H1 (cell line): ENCODE measurements around the gene OLFM1. TPM values are rescaled to one million over a fixed set of nuclear protein-coding genes. Genes with fewer than 3 reads are reported as not detected.

Source experiments
- EP300 ChIP-seq, 2 experiments: IDR thresholded peaks; 1 replicate in 1 of 2; 2 replicates in 1 of 2; pipeline ENCODE4 v1.6.1; 2011 to 2012; ENCODE audit warnings: low read depth in 2 of 2, low read length in 2 of 2, mild to moderate bottlenecking in 2 of 2, borderline replicate concordance in 1 of 2, inconsistent platforms in 1 of 2, moderate library complexity in 1 of 2
- PHF8 ChIP-seq: fragments of 200-600 bp; sonication (generic); conservative IDR thresholded peaks from 2 replicates; pipeline ENCODE4 v1.7.1; 2012; ENCODE audit warnings: low read depth, mild to moderate bottlenecking, inconsistent platforms, low read length, moderate library complexity
- TEAD4 ChIP-seq: IDR thresholded peaks from 2 replicates; pipeline ENCODE4 v1.6.1; 2012; ENCODE audit warnings: low read depth, low read length, inconsistent platforms, mixed read lengths
- polyA plus RNA-seq, 7 experiments: library from polyadenylated mRNA; depleted of rRNA in 3 of 7; stranded (reverse) in 5 of 7; unstranded in 2 of 7; fragments of >200 nt in 5 of 7; fragments of 200-250 nt in 2 of 7; gene quantifications; 1 replicate in 5 of 7; 2 replicates in 1 of 7; 4 replicates in 1 of 7; pipeline versions ENCODE4 v1.2.1 to v1.2.3, GENCODE V29; 2011 to 2013; ENCODE audit warnings: missing spikeins in 2 of 7, mixed read lengths in 2 of 7
- total RNA-seq: library from RNA; stranded (reverse); fragmentation: NEBNext Ultra II Directional; extraction: Animal tissue kit (Norgen Biotek cat#: 25700); gene quantifications from 2 replicates; pipeline ENCODE4 v1.2.1, GENCODE V29; 2021

OLFM1 gene
- total and polyA plus RNA-seq, 2 of the 8 experiments (the other 6 are each of a cell fraction or from before 2014, with no cell fraction given) = 53.0 to 53.4 TPM

GRCh38 chr9:135070198-135070951, 17.1 kb upstream of the OLFM1 start (continued):
- TF ChIP-seq PHF8 (no peak), TEAD4 (no peak), EP300 (IDR thresholded peaks at IDR 0.05; ENCODE audit: borderline replicate concordance in 1 of 2, low read depth in 2 of 2, low read length in 2 of 2) (no peak)
